IMR-90 (cell line): Measurements from ENCODE around the gene BIRC5. TPM values are rescaled to one million over a fixed set of nuclear protein-coding genes. Genes with fewer than 3 reads are reported as not detected.

Experiments used
- ATAC-seq: fragments of 200-7000 bp; cut with Tn5 transposase; 2 replicates; pipeline ENCODE4 v1.9.1; 2020; ENCODE audit warnings: low read depth, mild to moderate bottlenecking, moderate library complexity
- BruUV-seq: library from RNA; stranded (reverse); fragments of 400-500 nt; replicated peaks from 2 replicates; lab custom pipeline; 2021; lab: Mats Ljungman, UMichigan
- CTCF ChIA-PET: fragments of 300-600 bp; formaldehyde crosslinking; extraction: SDS; loops from one replicate; lab custom pipeline; 2021; ENCODE audit warnings: antibody characterized with exemption; lab: Yijun Ruan, JAX
- POLR2A ChIA-PET: fragments of 300-600 bp; sonication (Branson Sonifier 250); formaldehyde crosslinking; loops from one replicate; lab custom pipeline; 2022; ENCODE audit warnings: antibody characterized with exemption; ENCODE audit not compliant: unreplicated experiment; lab: Charles Lee
- DNase-seq: peaks from one replicate; pipeline ENCODE4 v3.0.0; 2013
- H2AFZ ChIP-seq: replicated peaks from 2 replicates; pipeline ENCODE3; 2013; ENCODE audit warnings: low read length, mild to moderate bottlenecking; ENCODE audit not compliant: poor library complexity
- H2AK5ac ChIP-seq: 2 replicates; pipeline ENCODE4 v1.6.1; 2013; ENCODE audit warnings: low read depth, low read length, inconsistent platforms
- H2AK9ac ChIP-seq: replicated peaks from 2 replicates; pipeline ENCODE3; 2013; ENCODE audit warnings: mild to moderate bottlenecking, low read depth, low read length, moderate library complexity; ENCODE audit not compliant: poor library complexity
- H2BK120ac ChIP-seq: 2 replicates; pipeline ENCODE4 v1.6.1; 2013; ENCODE audit warnings: low read depth, low read length, inconsistent platforms
- H2BK15ac ChIP-seq: 3 replicates; pipeline ENCODE4 v1.6.1; 2013; ENCODE audit warnings: low read depth, low read length, inconsistent platforms
- H2BK20ac ChIP-seq: 2 replicates; pipeline ENCODE4 v1.6.1; 2013; ENCODE audit warnings: low read depth, mild to moderate bottlenecking, inconsistent platforms, low read length, moderate library complexity
- H2BK5ac ChIP-seq: 2 replicates; pipeline ENCODE4 v1.6.1; 2013; ENCODE audit warnings: mild to moderate bottlenecking, low read depth, low read length, inconsistent platforms; ENCODE audit not compliant: poor library complexity, severe bottlenecking
- H3K14ac ChIP-seq: replicated peaks from 2 replicates; pipeline ENCODE4 v1.6.1; 2013; ENCODE audit warnings: low read depth, low read length, inconsistent platforms
- H3K18ac ChIP-seq: 2 replicates; pipeline ENCODE4 v1.6.1; 2013; ENCODE audit warnings: low read depth, low read length, control low read depth
- H3K23ac ChIP-seq: 2 replicates; pipeline ENCODE4 v1.6.1; 2013; ENCODE audit warnings: low read depth, low read length, inconsistent platforms
- H3K27ac ChIP-seq: 2 replicates; pipeline ENCODE4 v1.5.1; 2013; ENCODE audit warnings: mild to moderate bottlenecking, control low read depth, low read length; ENCODE audit not compliant: insufficient read depth
- H3K27me3 ChIP-seq: 2 replicates; pipeline ENCODE4 v1.6.1; 2013; ENCODE audit warnings: low read length; ENCODE audit not compliant: control insufficient read depth, insufficient read depth
- H3K36me3 ChIP-seq: 2 replicates; pipeline ENCODE4 v1.6.1; 2013; ENCODE audit warnings: low read length, mixed read lengths; ENCODE audit not compliant: control insufficient read depth, insufficient read depth
- H3K4ac ChIP-seq: 2 replicates; pipeline ENCODE4 v1.6.1; 2013; ENCODE audit warnings: low read depth, low read length, inconsistent platforms
- H3K4me1 ChIP-seq: 2 replicates; pipeline ENCODE4 v1.6.1; 2013; ENCODE audit warnings: low read length, mixed read lengths; ENCODE audit not compliant: control insufficient read depth, insufficient read depth
- H3K4me2 ChIP-seq: 2 replicates; pipeline ENCODE4 v1.6.1; 2013; ENCODE audit warnings: low read depth, mild to moderate bottlenecking, control low read depth, low read length, moderate library complexity
- H3K4me3 ChIP-seq: 2 replicates; pipeline ENCODE4 v1.5.1; 2013; ENCODE audit warnings: low read depth, mild to moderate bottlenecking, control low read depth, low read length, moderate library complexity; ENCODE audit not compliant: insufficient read depth
- H3K56ac ChIP-seq: 2 replicates; pipeline ENCODE4 v1.6.1; 2013; ENCODE audit warnings: low read length, inconsistent platforms; ENCODE audit not compliant: insufficient read depth; ENCODE audit errors: extremely low read depth
- H3K79me1 ChIP-seq, 2 experiments: 2 replicates each; pipeline ENCODE4 v1.6.1; 2013; ENCODE audit warnings: low read length in 2 of 2, inconsistent platforms in 1 of 2, low read depth in 1 of 2
- H3K9ac ChIP-seq: 2 replicates; pipeline ENCODE4 v1.6.1; 2013; ENCODE audit warnings: low read depth, low read length, control low read depth
- H3K9me1 ChIP-seq: 2 replicates; pipeline ENCODE4 v1.6.1; 2013; ENCODE audit warnings: low read length, inconsistent platforms; ENCODE audit not compliant: insufficient read depth
- H3K9me3 ChIP-seq: 2 replicates; pipeline ENCODE4 v1.6.1; 2013; ENCODE audit warnings: low read length; ENCODE audit not compliant: control insufficient read depth, insufficient read depth
- H4K20me1 ChIP-seq: 2 replicates; pipeline ENCODE4 v1.6.1; 2013; ENCODE audit warnings: low read length, inconsistent platforms; ENCODE audit not compliant: insufficient read depth
- H4K5ac ChIP-seq: 2 replicates; pipeline ENCODE4 v1.6.1; 2013; ENCODE audit warnings: mild to moderate bottlenecking, low read depth, low read length, control low read depth
- H4K8ac ChIP-seq, 2 experiments: 2 replicates each; pipeline ENCODE4 v1.6.1; 2013; ENCODE audit warnings: low read depth in 2 of 2, low read length in 2 of 2, control low read depth in 1 of 2, inconsistent platforms in 1 of 2
- H4K91ac ChIP-seq: 2 replicates; pipeline ENCODE4 v1.6.1; 2013; ENCODE audit warnings: low read depth, low read length, inconsistent platforms; ENCODE audit not compliant: insufficient read depth
- BHLHE40 ChIP-seq: fragments of 150-350 bp; IDR thresholded peaks from 2 replicates; pipeline ENCODE4 v1.6.1; 2016; ENCODE audit warnings: mild to moderate bottlenecking, low read depth, low read length
- ELK1 ChIP-seq: fragments of 150-350 bp; IDR thresholded peaks from 2 replicates; pipeline ENCODE4 v1.6.1; 2016; ENCODE audit warnings: low read depth, mild to moderate bottlenecking, low read length, moderate library complexity, borderline replicate concordance
- RCOR1 ChIP-seq: IDR thresholded peaks from 2 replicates; pipeline ENCODE4 v1.6.1; 2012; ENCODE audit warnings: mild to moderate bottlenecking, low read length, improper control_type of control experiment; ENCODE audit not compliant: insufficient replicate concordance
- WGBS, 2 experiments: methylation state at CpG; one replicate each; pipeline versions ENCODE4 v1.1.5 to v1.1.7; 2013; ENCODE audit warnings: missing lambda C conversion rate in 2 of 2; ENCODE audit not compliant: insufficient read length in 1 of 2; ENCODE audit errors: extremely low coverage in 2 of 2; 5-methylcytosine and 5-hydroxymethylcytosine counted together
- dilution Hi-C: fragments of 300-500 bp; cut with HindIII; formaldehyde crosslinking; loops from one replicate; pipeline ENCODE4 v1.14.3; 2018; ENCODE audit warnings: low sequenced_read_pairs; ENCODE audit not compliant: unreplicated experiment
- in situ Hi-C: fragments of 300-500 bp; cut with MboI; formaldehyde crosslinking; loops from 3 replicates; pipeline ENCODE4 v1.14.3; 2019; ENCODE audit warnings: low sequenced_read_pairs, inconsistent platforms, mixed read lengths
- intact Hi-C: fragments of 100-400 bp; cut with micrococcal nuclease; formaldehyde crosslinking; loops from 2 replicates; pipeline ENCODE4 v1.10.0; 2022
- polyA plus RNA-seq, 3 experiments: library from polyadenylated mRNA; depleted of rRNA; stranded (reverse); fragments of >200 nt; gene quantifications; 2 replicates each; pipeline ENCODE4 v1.2.3, GENCODE V29; 2012; ENCODE audit warnings: low replicate concordance in 1 of 3
- total RNA-seq: library from RNA; depleted of rRNA; stranded (reverse); fragments of >200 nt; gene quantifications from 2 replicates; pipeline ENCODE4 v1.2.3, GENCODE V29; 2012

BIRC5 gene
- total and polyA plus RNA-seq, 2 of the 4 experiments (the other 2 are of a cell fraction), result 16.6 to 52.7 TPM

DNA sequence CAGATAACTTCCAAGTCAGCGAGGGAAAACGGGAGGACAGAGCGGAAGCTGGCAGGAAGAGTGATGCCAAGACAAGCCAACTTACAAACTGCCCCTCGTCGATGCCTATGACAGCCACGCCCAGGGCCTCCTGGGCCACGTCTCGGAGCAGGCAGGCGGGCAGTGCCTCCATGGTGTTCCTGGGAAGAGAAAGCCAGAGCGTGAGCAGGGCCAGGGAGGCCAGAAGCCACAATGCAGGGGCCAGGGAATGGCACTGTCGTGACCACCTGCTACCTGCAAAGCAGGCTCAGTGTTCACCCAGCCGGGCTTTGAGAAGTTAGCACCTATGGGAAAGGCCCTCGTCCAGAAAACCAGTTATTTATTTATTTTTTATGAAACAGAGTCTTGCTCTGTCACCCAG is 31.5 kb upstream of the BIRC5 start:
- dilution Hi-C loops, result no loop called here
- Histone ChIP-seq H3K9ac (no peak overlapping the region), H3K27ac (no peak overlapping the region), H2BK5ac (no peak overlapping the region), H3K4me3 (no peak overlapping the region), H2AFZ (no peak overlapping the region), H2AK9ac (no peak overlapping the region), H2AK5ac (no peak overlapping the region), H3K79me1 (peaks cover 21 to 70% of the 10 kb centered on the region in 2 experiments; a peak in 3 of 4 replicates), H4K91ac (no peak overlapping the region), H3K18ac (no peak overlapping the region), H4K5ac (no peak overlapping the region), H3K4me2 (no peak overlapping the region), H3K36me3 (no peaks in the 10 kb centered on the region; the same call in 1 of the 2 replicates), H3K56ac (no peak overlapping the region), H4K20me1 (0 out of 2 replicates have a peak, but pooled peaks cover 6% of the 10 kb centered on the region), H2BK20ac (no peak overlapping the region), H3K14ac (no peak overlapping the region), H3K23ac (no peak overlapping the region), H3K9me1 (peaks cover 17% of the 10 kb centered on the region; the same call in 1 of the 2 replicates), H2BK15ac (no peak overlapping the region), H3K4ac (no peak overlapping the region), H2BK120ac (no peak overlapping the region), H3K9me3 (no peaks in the 10 kb centered on the region), H4K8ac (no peak overlapping the region), H3K27me3 (no peaks in the 10 kb centered on the region), H3K4me1 (peaks cover 16% of the 10 kb centered on the region)
- 97% methylated on average over 8 of the region's 13 CpGs; no CpG with 5 or more reads in 1 of the 2 experiments for WGBS, 2 experiments
- in situ Hi-C loops, result no loop called here
- DNase-seq (no peak), ATAC-seq (no peak)
- POLR2A ChIA-PET, result no interaction called here
- no TSS peak for BruUV-seq
- intact Hi-C loops, result no loop called here
- TF ChIP-seq BHLHE40 (no peak), RCOR1 (no peak), ELK1 (no peak)
- CTCF ChIA-PET, result no interaction called here
